Esophagus squamous epithelium (tissue), 4 donors: ENCODE measurements around the gene TSPAN14.

ENCODE experiments used
- POLR2A ChIP-seq, 4 donors: fragments of 450-650 bp; IDR thresholded peaks; one replicate each; pipeline ENCODE4 v1.6.1; 2017; ENCODE audit warnings: antibody characterized with exemption in 4 of 4, mild to moderate bottlenecking in 4 of 4, moderate library complexity in 3 of 4
- TF ChIP-seq, protein P1 (sequence below), 6 experiments: fragments of 450-650 bp in 4 of 6; fragments of 200-600 bp in 2 of 6; sonication (generic) in 2 of 6; IDR thresholded peaks; one replicate each; pipeline ENCODE4 v1.5.1; 2016 to 2019; ENCODE audit warnings: antibody characterized with exemption in 6 of 6, mild to moderate bottlenecking in 4 of 6, moderate library complexity in 4 of 6

DNA sequence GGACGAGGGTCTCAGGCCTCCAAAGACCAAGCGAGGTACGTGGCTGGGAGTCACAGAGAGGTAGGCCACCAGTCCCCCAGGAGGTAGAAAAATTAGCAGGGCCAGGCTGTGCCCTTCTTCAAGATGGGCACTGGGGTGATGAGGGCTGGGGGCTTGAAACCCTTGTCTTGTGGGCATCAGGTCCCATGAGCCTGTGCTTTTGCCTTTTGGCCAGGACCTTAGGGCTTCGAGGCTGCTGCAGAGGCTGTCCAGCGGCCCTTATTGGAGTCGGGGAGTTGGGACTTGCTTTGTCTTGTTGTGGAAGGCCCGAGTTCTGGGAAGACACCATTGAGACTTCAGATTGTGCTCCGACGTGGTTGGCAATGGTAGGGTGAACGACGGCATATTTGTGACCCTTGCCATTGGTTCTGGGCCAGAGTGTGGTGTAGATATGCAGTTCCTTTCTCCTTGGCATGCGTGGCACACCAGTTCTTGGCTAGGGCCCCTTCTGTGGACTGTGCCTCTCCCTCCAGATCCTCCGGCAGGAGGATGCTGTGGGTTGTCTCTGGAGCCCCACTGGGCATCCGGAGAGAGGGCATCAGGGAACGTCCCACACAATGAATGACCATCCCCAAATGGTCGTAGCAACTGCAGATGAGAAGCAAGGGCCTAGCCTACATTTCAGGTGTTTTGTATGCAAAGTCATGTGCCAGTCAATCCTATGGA is 84.5 kb downstream of the TSPAN14 start:
- TF ChIP-seq, protein P1, sequence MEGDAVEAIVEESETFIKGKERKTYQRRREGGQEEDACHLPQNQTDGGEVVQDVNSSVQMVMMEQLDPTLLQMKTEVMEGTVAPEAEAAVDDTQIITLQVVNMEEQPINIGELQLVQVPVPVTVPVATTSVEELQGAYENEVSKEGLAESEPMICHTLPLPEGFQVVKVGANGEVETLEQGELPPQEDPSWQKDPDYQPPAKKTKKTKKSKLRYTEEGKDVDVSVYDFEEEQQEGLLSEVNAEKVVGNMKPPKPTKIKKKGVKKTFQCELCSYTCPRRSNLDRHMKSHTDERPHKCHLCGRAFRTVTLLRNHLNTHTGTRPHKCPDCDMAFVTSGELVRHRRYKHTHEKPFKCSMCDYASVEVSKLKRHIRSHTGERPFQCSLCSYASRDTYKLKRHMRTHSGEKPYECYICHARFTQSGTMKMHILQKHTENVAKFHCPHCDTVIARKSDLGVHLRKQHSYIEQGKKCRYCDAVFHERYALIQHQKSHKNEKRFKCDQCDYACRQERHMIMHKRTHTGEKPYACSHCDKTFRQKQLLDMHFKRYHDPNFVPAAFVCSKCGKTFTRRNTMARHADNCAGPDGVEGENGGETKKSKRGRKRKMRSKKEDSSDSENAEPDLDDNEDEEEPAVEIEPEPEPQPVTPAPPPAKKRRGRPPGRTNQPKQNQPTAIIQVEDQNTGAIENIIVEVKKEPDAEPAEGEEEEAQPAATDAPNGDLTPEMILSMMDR (IDR thresholded peaks at IDR 0.05): no peak
- TF ChIP-seq POLR2A (IDR thresholded peaks at IDR 0.05): no peak
